ENCODE measurements around the gene CCDC57. TPM values are rescaled to one million over a fixed set of nuclear protein-coding genes. Genes with fewer than 3 reads are reported as not detected.

Gene CCDC57
- total and polyA plus RNA-seq, 2 of the 4 experiments (the other 2 are of a cell fraction) = 7.3 to 31.3 TPM

DNA sequence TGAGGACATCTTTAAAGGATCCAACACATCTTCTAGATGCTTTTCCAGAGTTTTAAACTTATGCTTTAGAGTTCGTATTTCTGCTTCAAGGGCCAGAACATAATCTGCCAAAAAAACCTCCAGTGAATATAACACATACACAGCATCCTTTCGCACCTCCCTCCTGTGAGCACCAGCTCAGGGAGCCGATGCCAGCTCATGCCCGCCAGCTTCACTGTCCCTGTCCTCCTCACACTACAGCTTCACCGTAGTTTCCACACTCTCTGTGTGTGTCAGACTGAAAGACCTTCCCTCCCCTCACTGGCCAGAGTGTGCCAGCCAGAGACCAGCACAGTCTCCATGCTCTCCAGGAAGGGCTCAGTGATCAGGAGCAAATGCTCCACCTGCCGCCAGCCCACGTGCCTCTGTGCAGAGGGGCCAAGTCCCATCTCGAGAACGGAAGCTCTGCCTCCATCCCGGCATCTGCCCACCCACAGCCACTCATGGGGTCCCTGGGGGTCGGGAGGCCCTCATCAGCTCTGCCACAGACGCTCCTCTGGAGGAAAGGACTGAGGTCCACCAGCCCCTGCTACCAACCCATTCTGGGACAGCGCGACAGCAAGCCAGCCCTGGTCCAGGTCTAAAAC is 40.8 kb downstream of the CCDC57 start:
- Histone ChIP-seq H3K4me3 (ENCODE audit: insufficient read depth, low read depth, low read length) (no peak overlapping the region), H2AK5ac (ENCODE audit: low read depth, low read length) (no peak overlapping the region), H3K27ac (ENCODE audit: insufficient read depth, low read length) (no peak overlapping the region), H2BK5ac (ENCODE audit: low read depth, low read length, poor library complexity, severe bottlenecking) (no peak overlapping the region), H3K18ac (ENCODE audit: low read depth, low read length) (no peak overlapping the region), H4K20me1 (ENCODE audit: insufficient read depth, low read length) (no peaks in the 10 kb centered on the region), H3K27me3 (ENCODE audit: control insufficient read depth, insufficient read depth, low read length) (no peaks in the 10 kb centered on the region), H2BK15ac (ENCODE audit: low read depth, low read length) (no peak overlapping the region), H3K4me1 (ENCODE audit: control insufficient read depth, insufficient read depth, low read length) (no peaks in the 10 kb centered on the region), H3K36me3 (ENCODE audit: control insufficient read depth, insufficient read depth, low read length) (peaks cover 25% of the 10 kb centered on the region), H2BK20ac (ENCODE audit: low read depth, low read length) (no peak overlapping the region), H3K23ac (ENCODE audit: low read depth, low read length) (no peak overlapping the region), H3K9ac (ENCODE audit: low read depth, low read length) (no peak overlapping the region), H2AFZ (replicated peaks; ENCODE audit: low read length, poor library complexity) (no peak overlapping the region), H3K9me3 (ENCODE audit: control insufficient read depth, insufficient read depth, low read length) (no peaks in the 10 kb centered on the region), H3K4me2 (ENCODE audit: low read depth, low read length) (no peak overlapping the region), H4K8ac (ENCODE audit: low read depth in 2 of 2, low read length in 2 of 2) (no peak overlapping the region), H3K4ac (ENCODE audit: low read depth, low read length) (no peak overlapping the region), H2BK120ac (ENCODE audit: low read depth, low read length) (no peak overlapping the region), H4K91ac (ENCODE audit: insufficient read depth, low read depth, low read length) (no peak overlapping the region), H4K5ac (ENCODE audit: low read depth, low read length) (no peak overlapping the region), H3K14ac (replicated peaks; ENCODE audit: low read depth, low read length) (no peak overlapping the region), H2AK9ac (replicated peaks; ENCODE audit: low read depth, low read length, poor library complexity) (no peak overlapping the region), H3K56ac (ENCODE audit: extremely low read depth, insufficient read depth, low read length) (no peak overlapping the region), H3K9me1 (ENCODE audit: insufficient read depth, low read length) (no peaks in the 10 kb centered on the region), H3K79me1 (ENCODE audit: low read depth in 1 of 2, low read length in 2 of 2) (no peaks in the 10 kb centered on the region)
- in situ Hi-C loops (cut with MboI; ENCODE audit: low sequenced_read_pairs) (no loop called here), dilution Hi-C loops (cut with HindIII; ENCODE audit: low sequenced_read_pairs, unreplicated experiment) (no loop called here), intact Hi-C loops (cut with micrococcal nuclease) (no loop called here)
- POLR2A ChIA-PET (ENCODE audit: unreplicated experiment) = interaction anchor here (0.6 kb wide), 1 partner anchor 48 kb away, joined by 13 read pairs; no protein-coding TSS in a partner anchor
- no peak for ATAC-seq (ENCODE audit: low read depth)
- TF ChIP-seq RFX5 (IDR thresholded peaks at IDR 0.05; ENCODE audit: low read depth, low read length) = no peak
- no peak for TF ChIP-seq MAZ (IDR thresholded peaks at IDR 0.05; ENCODE audit: borderline replicate concordance, low read depth, low read length)
- TF ChIP-seq CTCF (conservative IDR thresholded peaks at IDR 0.05; ENCODE audit: low read depth, low read length) = no peak
- TF ChIP-seq RAD21 (IDR thresholded peaks at IDR 0.05; ENCODE audit: low read length) = no peak
- TF ChIP-seq POLR2A (IDR thresholded peaks at IDR 0.05; ENCODE audit: low read depth, low read length) = no peak
- TF ChIP-seq CHD1 (IDR thresholded peaks at IDR 0.05; ENCODE audit: low read depth, low read length) = no peak
- TF ChIP-seq CEBPB (IDR thresholded peaks at IDR 0.05; ENCODE audit: low read depth, low read length) = no peak
- 93% methylated on average over 6 of the region's 14 CpGs; no CpG with 5 or more reads in 1 of the 2 experiments for WGBS, 2 experiments (ENCODE audit: extremely low coverage in 2 of 2, insufficient read length in 1 of 2)
- DNase-seq = no peak
- CTCF ChIA-PET = no interaction called here
- BruUV-seq (replicated peaks) = no TSS peak

All from IMR-90 (cell line).